C4-2B (cell line): ENCODE data around the gene SIX6.

ENCODE experiments used
- H3K27ac ChIP-seq: fragments of 450-650 bp; 2 replicates; pipeline ENCODE4 v1.5.1; 2017
- ZFX ChIP-seq: fragments of 450-650 bp; IDR thresholded peaks from 2 replicates; pipeline ENCODE4 v1.6.1; 2017
- TF ChIP-seq, protein P1 (sequence below): fragments of 450-650 bp; conservative IDR thresholded peaks from 2 replicates; pipeline ENCODE4 v1.5.1; 2017; ENCODE audit warnings: mild to moderate bottlenecking

SIX6 gene

DNA sequence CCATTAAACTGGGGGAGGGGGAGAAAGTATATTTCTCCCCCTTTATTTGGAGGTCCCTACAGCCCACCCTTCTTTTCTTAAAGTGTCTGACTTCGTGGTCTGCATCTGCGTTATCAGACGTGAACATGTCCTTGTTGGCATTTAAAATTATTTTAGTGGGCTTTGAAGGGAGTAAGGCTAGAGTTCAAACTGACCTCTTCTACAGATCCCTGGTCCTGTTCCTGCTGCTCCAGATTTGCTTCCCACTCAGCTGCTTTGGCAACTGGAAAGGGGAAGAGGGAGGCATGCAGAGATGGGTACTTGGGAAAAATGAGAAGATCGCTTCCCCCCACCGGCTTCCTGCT is 611 bp upstream of the SIX6 start:
- no peak overlapping the region for H3K27ac ChIP-seq
- no peak for TF ChIP-seq ZFX
- TF ChIP-seq, protein P1, sequence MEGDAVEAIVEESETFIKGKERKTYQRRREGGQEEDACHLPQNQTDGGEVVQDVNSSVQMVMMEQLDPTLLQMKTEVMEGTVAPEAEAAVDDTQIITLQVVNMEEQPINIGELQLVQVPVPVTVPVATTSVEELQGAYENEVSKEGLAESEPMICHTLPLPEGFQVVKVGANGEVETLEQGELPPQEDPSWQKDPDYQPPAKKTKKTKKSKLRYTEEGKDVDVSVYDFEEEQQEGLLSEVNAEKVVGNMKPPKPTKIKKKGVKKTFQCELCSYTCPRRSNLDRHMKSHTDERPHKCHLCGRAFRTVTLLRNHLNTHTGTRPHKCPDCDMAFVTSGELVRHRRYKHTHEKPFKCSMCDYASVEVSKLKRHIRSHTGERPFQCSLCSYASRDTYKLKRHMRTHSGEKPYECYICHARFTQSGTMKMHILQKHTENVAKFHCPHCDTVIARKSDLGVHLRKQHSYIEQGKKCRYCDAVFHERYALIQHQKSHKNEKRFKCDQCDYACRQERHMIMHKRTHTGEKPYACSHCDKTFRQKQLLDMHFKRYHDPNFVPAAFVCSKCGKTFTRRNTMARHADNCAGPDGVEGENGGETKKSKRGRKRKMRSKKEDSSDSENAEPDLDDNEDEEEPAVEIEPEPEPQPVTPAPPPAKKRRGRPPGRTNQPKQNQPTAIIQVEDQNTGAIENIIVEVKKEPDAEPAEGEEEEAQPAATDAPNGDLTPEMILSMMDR, result no peak

DNA sequence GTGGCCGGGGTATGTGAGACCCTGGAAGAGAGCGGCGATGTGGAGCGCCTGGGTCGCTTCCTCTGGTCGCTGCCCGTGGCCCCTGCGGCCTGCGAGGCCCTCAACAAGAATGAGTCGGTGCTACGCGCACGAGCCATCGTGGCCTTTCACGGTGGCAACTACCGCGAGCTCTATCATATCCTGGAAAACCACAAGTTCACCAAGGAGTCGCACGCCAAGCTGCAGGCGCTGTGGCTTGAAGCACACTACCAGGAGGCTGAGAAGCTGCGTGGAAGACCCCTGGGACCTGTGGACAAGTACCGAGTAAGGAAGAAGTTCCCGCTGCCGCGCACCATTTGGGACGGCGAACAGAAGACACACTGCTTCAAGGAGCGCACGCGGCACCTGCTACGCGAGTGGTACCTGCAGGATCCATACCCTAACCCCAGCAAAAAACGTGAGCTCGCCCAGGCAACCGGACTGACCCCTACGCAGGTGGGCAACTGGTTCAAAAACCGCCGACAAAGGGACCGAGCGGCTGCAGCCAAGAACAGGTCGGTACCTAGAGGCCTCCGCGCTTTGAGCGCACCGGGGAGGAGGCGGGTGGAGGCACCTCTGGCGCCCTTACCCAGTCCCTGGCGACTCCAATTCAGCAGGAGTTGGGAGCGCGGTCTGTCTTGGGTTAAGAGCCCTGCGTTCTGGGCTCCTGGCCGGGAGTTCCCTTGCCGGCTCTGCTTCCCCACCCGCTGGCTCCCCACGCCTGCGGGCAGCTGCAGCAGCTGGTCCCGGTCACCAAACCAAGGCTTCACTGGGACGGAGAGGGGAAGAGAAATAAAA is 700 bp downstream of the SIX6 start:
- H3K27ac ChIP-seq, result no peak overlapping the region
- TF ChIP-seq ZFX, result no peak
- TF ChIP-seq, protein P1, result no peak

- TF ChIP-seq ZFX, result no peak
- TF ChIP-seq, protein P1, result no peak
Observed at GRCh38 chr14:60510254-60510950, 1.5 kb downstream of the SIX6 start.

DNA sequence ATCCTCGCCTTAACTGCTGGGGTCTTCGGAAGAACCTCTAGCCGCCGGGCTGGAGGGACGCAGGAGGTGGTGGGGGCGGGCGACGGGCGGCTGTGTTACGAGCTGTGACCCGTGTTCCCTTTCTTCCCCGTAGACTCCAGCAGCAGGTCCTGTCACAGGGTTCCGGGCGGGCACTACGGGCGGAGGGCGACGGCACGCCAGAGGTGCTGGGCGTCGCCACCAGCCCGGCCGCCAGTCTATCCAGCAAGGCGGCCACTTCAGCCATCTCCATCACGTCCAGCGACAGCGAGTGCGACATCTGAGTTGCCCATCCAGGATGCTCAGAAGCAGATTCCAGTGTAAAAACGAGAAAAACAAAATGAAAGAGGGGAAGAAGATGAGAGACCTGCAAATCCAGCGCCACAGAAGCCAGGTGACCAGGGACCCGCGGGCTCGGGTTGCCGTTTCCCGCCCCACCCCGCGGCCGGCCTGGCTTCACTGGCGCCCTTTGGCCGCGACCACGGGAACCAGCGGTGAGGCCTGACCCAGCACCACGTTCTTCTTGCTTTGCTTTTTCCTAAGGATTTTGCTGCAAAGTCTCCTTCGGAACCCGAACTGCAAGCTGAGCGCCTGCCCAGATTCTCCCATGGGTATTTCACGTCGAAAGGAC is 2.1 kb downstream of the SIX6 start:
- TF ChIP-seq ZFX, result no peak
- TF ChIP-seq, protein P1, result no peak
- no peak overlapping the region for H3K27ac ChIP-seq

More at GRCh38 chr14:60510254-60510950, 1.5 kb downstream of the SIX6 start:
- H3K27ac ChIP-seq, result no peak overlapping the region

GRCh38 chr14:60512126-60512525 is 3.2 kb downstream of the SIX6 start:
- H3K27ac ChIP-seq, result no peak overlapping the region
- TF ChIP-seq, protein P1, result no peak
- no peak for TF ChIP-seq ZFX

DNA sequence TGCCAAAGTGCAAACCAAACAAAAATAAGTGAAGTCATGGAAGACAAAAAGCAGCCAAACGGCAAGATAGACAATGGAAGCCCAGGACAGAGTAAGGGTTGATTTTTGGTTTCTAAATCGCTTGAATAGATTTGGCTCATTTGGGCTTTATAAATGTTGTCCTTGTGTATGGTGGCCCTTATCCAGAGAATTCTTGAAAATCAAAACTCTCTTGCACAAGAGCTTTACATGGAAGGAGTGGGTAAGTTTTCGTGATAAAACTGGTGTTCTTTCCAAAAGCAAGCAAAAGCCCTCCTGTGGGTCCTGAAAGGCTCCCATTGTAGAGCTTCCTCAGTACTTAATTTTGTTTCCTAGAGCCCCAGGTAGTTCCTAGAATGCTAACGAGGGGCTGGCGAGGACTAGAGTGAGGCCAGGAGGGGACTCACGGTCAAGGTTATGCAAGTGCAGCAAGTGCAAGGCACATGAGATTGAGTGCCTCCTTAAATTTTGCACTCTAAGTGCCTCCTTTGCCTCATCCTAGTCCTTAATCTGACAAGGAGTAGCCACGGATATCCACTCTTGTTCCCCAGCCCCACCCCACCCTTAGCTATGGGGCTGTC is 4.1 kb downstream of the SIX6 start:
- TF ChIP-seq ZFX, result no peak
- TF ChIP-seq, protein P1, result no peak
- no peak overlapping the region for H3K27ac ChIP-seq
